Stimulated activated CD8-positive, alpha-beta memory T cell treated with anti-CD3 and anti-CD28 coated beads, Interleukin-15, amount 100 ng/mL, for 4 hours (primary cell): ENCODE data around the gene CGB2.
"Not testable (repeated sequence)": the region's sequence is repeated elsewhere in the genome, so short reads cannot be mapped to it uniquely, and the experiment has no call there.

Experiments
- DNase-seq, 2 donors: peaks; one replicate each; pipeline ENCODE4 v3.0.0-alpha.2; 2020; ENCODE audit warnings: low read depth in 2 of 2

Gene CGB2

GRCh38 chr19:49067554-49067953 lies 35.9 kb downstream of the CGB2 start:
- no peak for DNase-seq

DNA sequence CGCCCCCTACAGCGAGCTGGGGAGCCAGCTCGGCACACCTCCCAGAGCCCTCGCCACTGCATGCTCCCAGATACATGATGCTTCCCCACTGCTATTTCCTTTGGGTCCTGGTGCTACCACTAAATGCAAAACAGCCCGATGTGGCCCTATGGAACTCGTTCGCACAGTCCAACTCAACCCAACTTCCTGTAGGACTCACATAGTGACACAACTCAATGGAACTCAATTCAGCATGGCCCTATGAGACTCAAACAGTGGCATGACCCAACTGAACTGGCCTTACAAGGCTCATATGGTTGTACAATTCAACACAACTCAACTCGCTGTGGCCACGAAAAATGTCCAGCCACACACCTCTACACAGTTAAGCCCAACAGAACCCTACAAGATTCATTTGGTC lies 37.3 kb downstream of the CGB2 start:
- no peak for DNase-seq

- DNase-seq = no peak
Observed at GRCh38 chr19:49070416-49070815, 38.7 kb downstream of the CGB2 start.

GRCh38 chr19:49071860-49072547 lies 40.3 kb downstream of the CGB2 start:
- no peak for DNase-seq

DNA sequence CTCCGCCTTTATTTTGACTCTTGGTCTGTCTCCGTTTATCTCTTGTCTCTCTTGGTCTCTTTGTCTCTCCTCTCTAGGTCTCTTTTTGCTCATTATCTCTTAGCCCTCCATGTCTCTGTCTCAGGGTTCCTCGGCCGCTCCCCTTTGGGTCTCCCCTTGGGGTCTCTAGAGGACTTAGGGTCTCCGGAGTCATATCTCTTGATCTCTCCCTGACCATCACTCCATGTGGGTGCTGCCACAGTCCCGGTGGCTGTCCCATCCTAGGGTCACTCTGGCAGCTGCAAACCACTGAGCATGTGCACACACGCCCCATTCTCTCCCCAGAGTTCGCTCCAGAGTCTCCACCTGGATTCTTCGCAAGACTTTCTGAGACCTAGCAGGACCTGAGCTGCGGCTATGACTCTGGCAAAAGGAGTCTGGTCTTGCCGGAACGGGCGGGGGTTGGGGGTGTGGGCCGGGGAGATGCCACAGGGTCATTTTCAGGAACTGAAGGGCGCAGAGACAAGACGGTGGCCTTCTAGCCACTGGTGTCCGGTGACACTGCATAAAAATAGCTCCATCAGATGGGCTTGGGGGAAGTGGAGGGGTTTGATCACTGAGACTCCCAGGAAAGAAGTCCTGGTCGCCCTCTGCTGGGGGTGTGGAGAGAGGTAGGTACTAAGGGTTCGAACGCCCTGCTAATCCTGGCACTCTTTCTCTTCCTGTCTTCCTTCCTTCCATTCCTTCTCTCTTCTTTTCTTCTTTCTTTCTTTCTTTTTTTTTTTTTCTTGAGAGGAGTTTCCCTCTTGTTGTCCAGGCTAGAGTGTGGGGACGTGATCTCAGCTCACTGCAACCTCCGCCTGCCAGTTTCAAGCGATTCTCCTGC lies 42.1 kb downstream of the CGB2 start:
- no peak for DNase-seq

GRCh38 chr19:49074869-49075268 lies 43.2 kb downstream of the CGB2 start:
- DNase-seq = not testable (repeated sequence)

DNA sequence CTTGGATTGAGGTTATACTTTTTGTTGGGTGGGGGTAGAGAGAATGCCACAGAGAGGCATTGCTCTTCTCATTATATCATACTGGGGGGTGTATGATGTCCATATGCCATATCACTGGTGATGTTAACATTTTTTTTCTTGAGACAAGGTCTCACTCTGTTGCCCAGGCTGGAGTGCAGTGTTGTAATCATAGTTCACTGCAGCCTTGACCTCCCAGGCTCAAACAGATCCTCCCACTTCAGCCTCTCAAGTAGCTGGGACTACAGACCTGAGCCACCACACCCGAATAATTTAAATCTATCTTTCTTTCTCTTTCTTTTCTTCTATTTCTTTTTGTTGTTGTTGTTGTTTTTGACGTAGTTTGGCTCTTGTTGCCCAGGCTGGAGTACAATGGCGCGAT lies 48.7 kb downstream of the CGB2 start:
- DNase-seq = no peak

DNA sequence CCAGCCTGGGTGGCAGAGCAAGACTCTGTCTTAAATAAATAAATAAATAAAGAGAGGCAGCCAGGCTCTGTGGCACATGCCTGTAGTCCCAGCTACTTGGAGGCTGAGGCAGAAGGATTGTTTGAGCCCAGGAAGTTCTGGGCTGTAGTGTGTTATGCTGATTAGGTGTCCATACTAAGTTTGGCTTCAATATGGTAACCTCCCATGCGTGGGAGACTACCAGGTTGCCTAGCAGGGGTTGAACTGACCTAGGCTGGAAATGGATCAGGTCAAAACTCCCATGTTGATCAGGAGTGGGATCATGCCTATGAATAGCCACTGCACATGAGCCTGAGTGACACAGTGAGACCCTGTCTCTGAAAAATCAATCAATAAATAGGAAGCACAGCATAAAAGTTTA lies 49.6 kb downstream of the CGB2 start:
- no peak for DNase-seq
